Endometrial microvascular endothelial cells (primary cell): ENCODE results near the gene UBE4A. TPM values are rescaled to one million over a fixed set of nuclear protein-coding genes. Genes with fewer than 3 reads are reported as not detected.

ENCODE experiments used
- in situ Hi-C: cut with HindIII; loops from 2 replicates; pipeline ENCODE4 v1.10.0; 2017; ENCODE audit warnings: low sequenced_read_pairs, low pct_unique_long_range_greater_than_20kb; ENCODE audit errors: inconsistent ontology term
- total RNA-seq: library from RNA; depleted of rRNA; stranded (reverse); fragments of >200 nt; gene quantifications from one replicate; pipeline ENCODE4 v1.2.3, GENCODE V29; 2015; ENCODE audit errors: inconsistent ontology term

Gene UBE4A, protein sequence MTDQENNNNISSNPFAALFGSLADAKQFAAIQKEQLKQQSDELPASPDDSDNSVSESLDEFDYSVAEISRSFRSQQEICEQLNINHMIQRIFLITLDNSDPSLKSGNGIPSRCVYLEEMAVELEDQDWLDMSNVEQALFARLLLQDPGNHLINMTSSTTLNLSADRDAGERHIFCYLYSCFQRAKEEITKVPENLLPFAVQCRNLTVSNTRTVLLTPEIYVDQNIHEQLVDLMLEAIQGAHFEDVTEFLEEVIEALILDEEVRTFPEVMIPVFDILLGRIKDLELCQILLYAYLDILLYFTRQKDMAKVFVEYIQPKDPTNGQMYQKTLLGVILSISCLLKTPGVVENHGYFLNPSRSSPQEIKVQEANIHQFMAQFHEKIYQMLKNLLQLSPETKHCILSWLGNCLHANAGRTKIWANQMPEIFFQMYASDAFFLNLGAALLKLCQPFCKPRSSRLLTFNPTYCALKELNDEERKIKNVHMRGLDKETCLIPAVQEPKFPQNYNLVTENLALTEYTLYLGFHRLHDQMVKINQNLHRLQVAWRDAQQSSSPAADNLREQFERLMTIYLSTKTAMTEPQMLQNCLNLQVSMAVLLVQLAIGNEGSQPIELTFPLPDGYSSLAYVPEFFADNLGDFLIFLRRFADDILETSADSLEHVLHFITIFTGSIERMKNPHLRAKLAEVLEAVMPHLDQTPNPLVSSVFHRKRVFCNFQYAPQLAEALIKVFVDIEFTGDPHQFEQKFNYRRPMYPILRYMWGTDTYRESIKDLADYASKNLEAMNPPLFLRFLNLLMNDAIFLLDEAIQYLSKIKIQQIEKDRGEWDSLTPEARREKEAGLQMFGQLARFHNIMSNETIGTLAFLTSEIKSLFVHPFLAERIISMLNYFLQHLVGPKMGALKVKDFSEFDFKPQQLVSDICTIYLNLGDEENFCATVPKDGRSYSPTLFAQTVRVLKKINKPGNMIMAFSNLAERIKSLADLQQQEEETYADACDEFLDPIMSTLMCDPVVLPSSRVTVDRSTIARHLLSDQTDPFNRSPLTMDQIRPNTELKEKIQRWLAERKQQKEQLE
- total RNA-seq, result 53.0 TPM

DNA sequence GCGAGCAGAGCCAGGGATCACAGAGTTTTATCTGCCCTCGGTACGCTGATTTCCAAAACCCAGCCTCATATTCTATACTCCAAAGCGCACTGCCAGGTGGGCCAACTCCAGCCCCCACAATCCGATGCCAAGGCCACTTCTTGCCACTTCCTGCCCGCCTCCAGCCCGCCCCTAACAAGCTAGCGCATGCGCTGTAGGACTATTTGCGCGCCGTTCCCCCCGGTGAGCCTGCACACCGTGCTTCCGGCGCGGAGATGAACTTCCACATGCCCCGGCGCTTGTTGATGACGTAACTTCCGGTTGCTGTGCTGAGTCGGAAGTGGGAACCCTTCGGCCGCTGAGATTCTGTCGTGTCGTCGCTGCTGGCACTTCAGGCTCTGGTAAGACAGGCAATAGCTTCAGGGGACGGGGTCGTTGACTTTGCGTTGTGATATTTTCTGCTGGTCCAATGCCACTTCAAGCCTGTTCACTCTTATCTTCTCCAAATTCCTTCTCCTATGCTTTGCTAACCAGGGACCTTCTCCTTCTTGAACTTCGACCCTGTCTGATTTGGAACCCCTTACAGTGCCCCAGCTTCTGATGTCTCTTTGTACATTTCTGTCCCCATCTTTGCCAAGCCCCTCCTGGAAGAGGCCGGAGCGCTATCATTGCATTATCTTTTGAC lies at the start of gene UBE4A:
UBE4A (plus strand) TSS at position 306 of the 664 bp plus-strand sequence. CDS start 5,481 bp downstream, outside the sequence.
- in situ Hi-C loops, result no loop called here

DNA sequence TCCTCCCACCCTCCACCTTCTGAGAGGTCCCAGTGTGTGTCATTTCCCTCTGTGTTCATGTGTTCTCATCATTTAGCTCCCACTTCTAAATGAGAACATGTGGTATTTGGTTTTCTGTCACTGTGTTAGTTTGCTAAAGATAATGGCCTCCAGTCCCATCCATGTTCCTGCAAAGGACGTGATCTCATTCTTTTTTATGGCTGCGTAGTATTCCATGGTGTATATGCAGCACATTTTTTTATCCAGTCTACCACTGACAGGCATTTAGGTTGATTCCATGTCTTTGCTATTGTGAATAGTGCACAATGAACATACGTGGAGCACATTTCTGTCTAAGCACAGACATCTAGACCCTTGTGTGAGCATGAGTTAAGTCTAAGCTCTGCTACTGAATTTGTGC lies 49.1 kb upstream of the UBE4A start:
- in situ Hi-C loops, result no loop called here

DNA sequence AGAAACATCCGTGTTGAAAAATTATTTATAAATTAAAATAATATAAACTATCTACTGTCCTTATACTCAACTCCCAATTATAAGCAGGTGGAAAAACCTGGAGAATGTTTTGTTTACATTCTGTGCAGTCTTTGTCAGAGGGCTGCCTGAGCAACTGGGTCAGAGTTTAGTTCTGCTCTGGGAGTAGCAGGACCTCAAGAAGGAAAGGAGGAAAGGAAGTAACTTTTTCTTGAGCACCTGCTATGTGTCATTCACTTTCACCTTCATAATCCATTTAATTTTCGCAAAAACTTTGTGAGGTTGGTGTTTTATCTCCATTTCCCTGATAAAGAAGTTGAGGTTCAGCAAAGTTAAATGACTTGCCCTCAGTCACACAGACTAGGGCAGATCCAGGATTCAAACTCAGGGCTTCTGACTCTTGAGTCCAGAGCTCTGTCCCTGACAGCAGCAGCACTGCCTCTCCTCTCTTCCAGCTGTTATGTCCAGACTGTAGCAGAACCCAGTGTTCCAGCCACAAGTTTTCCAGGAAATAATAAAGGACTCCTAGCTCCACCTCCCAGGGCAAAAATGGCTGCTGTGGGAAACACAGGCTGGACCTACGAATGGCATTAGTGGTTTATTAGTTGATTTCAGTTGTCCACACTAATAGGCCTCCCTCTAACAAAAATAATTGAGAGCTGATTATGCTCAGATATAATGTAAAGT lies 48.5 kb upstream of the UBE4A start:
- in situ Hi-C loops, result no loop called here

DNA sequence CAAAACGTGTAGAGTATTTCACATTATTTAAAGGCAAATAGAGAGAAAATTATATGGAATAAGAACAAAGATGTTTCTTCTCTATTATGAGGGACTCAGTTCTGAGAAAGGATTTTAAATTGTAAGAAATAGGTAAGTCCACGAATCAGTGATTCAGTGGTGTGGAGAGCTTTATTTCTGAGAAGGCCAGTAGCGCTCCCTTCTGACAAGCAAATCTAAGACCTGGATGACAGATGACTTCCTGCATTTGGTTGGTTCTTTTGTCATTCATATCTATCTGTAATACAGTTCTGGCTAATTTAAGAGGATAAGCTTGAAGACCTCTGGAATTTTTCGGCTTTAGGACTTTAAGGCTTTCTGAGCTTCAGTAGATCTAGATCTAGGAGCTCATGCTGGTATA lies 47.9 kb upstream of the UBE4A start:
- in situ Hi-C loops, result no loop called here

DNA sequence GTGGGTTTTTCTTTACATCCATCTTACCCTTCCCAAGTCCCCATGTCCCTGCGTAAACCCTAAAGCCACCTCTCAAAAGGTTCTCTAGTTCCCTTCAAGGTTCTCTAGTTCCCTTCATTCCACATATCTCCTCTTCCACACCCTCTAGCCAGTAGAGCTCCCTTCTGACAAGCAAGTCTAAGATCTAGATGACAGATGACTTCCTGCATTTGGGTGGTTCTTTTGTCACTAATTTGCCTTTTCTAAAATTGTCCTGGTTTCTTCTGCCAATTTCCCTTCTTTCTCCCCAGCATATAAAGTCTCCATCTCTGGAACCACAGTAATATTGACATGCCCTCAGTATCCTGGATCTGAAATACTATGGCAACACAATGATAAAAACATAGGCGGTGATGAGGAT lies 47.1 kb upstream of the UBE4A start:
- in situ Hi-C loops, result no loop called here

DNA sequence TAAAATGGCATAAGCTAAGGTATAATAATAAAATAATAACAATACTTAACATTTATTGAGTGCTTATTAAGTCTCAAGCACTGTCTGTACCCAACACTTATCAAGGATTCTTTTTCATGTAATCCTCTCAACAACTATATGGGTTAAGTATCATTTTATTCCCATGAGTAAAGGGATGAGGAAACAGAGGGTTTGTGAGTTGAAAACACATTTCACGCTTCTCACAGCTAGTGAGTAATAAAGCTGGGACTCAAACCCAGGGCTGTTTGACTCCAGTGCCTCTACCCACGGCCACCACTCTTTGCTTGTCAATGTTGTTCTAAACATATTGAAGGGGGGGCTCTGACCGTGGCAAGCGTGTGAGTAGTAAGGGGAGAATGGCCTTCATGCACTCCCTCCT lies 46.2 kb upstream of the UBE4A start:
- in situ Hi-C loops, result no loop called here

DNA sequence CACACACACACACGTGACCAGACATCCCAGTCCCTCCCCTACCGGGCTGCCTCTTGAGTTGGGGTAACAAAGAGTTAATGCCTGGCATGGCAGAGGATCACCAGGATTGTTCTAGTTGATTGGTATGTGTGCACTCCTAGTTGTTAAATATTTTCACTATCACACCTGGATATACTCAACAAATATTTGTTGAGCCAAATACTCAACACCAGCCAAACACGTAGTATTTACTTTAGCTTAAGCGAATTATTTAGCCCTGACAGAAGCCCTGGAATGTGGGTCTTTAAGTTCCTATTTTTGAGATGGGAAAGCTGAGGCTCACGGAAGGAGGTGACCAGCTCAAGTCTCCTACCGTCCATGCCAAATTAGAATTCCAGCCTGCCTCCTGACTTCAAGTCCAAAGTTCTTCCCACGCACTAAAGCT lies 44.4 kb upstream of the UBE4A start:
- in situ Hi-C loops, result no loop called here

DNA sequence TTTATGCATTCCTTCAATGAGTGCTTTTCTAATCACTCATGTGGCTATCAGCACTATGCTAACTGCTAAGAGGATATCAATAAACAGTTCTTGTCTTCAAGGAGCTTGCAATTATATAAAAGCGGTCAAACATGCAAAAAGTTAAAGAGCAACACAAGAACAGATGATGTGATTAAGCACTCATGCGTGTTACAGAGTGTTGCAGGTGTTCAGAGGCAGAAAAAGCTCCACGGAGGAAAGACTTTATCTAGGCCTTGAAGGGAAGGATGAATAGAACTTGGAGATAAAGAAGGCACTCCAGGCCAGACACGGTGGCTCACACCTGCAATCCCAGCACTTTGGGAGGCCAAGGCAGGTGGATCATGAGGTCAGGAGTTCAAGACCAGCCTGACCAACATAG lies 41.3 kb upstream of the UBE4A start:
- in situ Hi-C loops, result no loop called here

DNA sequence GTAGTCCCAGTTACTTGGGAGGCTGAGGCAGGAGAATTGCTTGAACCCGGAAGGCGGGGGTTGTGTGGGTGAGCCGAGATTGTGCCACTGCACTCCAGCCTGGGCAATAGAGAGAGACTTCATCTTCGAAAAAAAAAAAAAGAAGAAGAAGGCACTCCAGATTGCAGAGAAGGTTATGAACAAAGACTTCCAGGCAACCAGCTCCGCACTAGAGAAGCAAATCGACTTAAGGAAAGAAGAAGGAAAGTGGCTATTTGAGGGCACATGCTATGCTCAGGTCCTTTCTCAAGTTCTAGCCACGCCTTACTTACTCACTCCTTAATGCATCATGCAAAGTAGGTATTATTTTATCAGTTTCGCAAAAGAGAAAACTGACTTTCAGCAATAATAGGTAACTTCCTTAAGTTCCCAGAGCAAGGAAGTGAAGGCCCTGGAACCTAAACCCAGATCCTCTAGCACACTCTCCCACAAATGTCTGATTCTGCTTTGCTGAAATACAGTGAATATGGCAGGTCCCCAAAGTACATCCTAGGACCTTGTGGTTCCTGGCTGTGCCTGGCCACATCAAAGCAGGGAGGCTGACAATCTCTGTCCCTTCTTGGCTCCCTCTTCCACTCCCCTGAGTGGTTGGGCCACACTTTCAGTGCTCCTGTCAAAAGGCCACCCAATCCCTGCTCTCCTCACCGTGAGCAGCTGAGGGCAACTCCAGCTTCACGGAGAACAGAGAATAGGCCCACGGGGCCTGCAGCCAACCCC lies 40.6 kb upstream of the UBE4A start:
- in situ Hi-C loops, result no loop called here

DNA sequence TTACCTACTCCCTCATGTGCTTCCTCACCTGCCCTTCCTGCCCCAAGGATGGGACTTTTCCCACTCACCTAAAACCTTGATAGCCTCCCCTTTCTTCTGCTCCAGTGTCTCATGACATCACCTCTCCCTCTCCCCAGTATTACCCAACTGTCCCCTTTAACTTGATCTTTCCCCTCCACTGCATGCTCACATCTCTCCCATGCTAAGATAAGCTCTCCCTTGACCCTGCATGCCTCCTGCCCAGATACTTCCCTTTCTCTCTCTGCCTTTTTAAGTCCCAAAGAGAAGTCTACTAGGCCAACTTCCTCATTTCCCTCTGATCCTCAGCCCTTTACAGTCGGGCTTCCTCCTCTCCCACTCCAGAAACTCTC lies 40.1 kb upstream of the UBE4A start:
- in situ Hi-C loops, result no loop called here

DNA sequence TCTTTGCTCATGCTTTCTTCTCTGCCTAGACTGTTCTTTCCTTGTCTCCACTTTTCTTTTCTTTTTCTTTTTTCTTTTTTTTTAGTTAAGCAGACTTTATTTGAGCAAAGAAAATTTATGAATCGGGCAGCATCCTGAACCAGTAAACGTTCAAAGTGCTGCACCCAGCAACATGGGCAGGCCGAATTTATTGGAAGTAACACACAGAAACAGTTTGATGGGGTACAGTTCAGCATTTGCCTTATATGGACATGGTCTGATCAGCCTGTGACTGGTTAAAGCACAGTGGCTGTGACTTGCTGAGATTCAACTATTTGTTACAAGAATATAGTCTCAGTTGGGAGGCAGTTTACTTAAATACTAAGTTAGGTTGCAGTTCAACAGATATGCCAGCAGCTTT lies 38.9 kb upstream of the UBE4A start:
- in situ Hi-C loops, result no loop called here

DNA sequence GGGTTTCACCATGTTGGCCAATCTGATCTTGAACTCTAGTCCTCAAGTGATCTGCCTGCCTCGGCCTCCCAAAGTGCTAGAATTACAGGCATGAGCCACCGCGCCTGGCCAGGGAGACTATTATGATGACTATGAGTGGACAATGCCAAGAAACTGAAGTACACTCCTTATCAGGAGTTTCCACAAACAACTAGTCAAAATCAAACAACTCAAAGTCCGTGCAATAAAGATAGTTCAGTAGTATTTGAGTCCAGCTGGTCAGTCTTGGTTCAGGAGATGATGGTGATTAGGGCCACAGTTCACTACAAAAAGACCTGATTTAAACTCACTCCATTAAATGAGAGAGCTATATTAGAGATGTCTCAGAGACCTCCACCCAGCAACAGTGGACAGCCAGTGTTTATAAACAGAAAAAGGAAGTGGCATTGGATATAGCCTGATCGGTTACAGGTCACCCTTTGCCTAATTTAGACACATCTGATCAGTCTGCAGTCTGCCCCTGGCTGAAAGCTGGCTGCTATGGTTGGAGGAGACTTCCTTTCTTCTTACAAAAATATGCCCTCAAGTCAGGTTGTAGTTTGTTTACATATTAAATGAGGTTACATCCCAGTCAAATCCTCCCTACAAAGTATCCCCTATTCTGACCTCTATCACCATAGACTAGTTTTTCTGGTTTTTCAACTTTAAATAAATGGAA lies 37.9 kb upstream of the UBE4A start:
- in situ Hi-C loops, result no loop called here

DNA sequence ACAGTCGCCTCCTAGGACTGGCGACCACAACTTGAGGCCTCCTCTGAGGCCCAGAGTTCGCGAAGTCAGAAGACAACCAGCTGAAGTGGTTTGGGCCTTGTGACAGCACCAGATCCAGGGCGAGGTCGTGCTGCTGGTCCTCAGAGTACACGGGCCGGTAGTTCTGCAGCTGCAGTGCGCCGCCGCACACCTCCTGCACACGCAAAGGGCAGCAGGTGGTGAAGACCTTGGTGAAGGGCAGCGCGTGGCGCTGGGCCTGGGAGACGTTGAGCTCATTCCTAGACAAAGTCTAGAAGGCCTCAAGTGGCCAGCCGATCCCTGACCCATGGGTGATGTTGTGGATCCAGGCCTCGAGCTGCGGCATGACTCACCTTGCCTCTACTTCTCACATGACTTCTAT lies 36.7 kb upstream of the UBE4A start:
- in situ Hi-C loops, result no loop called here

DNA sequence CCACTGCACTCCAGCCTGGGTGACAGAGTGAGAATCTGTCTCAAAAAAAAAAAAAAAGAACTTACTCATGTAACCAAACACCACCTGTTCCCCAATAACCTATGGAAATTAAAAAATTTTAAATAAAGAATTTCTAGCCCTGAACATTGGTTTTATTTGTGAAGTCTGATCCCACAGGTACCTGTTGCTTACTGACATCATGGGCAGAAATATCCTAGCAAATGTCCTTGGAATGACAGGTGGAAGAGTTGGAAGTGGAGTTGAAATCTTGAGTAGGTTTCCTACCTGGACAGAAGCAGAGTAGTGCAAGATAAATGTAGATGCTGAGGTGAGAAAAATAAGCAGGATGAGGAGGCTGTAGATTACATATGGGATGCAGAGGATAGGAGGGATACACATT lies 34.1 kb upstream of the UBE4A start:
- in situ Hi-C loops, result no loop called here

DNA sequence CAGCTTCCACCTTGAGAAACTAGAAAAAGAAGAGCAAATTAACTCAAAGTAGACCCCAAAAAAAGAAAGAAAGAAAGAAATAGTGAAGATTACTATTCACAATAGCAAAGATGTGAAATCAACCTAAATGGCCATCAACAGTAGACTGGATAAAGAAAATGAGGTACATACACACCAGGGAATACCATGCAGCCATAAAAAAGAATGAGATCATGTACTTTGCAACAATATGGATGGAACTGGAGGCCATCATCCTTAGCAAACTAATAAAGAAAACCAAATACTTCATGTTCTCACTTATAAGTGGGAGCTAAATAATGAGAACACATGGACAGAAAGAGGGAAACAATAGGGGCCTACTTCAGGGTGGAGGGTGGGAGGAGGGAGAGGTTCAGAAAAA lies 30.7 kb upstream of the UBE4A start:
- in situ Hi-C loops, result no loop called here

DNA sequence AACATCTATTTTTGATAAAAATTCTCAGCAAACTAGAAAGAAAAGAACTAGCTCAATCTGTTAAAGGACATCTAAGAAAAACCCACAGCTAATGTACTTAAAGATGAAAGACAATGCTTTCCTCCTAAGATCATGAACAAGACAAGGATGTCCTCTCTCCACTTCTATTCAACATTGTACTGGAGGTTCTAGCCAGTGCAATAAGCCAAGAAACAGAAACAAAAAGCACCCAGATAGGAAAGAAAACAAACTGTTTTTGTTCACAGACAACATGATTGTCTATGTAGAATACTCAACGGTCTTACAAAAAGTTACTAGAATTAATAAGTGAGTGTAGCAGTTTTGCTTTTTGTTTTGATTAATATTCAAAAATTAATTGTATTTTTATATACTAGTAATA lies 24.7 kb upstream of the UBE4A start:
- in situ Hi-C loops, result no loop called here

DNA sequence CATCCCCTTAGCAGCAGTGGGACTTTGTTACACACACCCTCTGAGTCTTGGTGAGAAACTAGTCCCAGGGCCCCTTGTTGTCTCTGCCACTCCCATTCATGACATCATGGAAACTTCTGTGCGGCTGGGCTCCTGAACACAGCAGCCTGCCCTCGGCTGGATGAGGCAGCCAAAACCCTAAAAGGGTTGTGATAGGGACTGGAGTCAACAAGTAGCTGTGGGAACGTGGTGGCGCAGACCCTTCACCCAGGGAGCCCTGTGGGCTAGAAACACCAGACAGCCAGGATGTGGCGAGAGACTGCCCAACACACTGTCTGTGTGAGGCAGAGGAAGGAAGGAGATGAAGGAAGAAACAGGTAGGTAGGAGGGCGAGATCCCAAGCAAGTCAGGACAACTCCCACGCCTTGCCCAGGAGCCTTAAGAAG lies 20.8 kb upstream of the UBE4A start:
- in situ Hi-C loops, result no loop called here
